GM19395 (cell line): ENCODE results near the gene OR13J1.
"Not testable (repeated sequence)": the region's sequence is repeated elsewhere in the genome, so short reads cannot be mapped to it uniquely, and the experiment has no call there.

Experiments
- ATAC-seq: cut with Tn5 transposase; IDR thresholded peaks from one replicate; pipeline ENCODE4 v1.9.1; 2021; ENCODE audit warnings: mild to moderate bottlenecking, moderate library complexity; ENCODE audit not compliant: unreplicated experiment

The OR13J1 gene

DNA sequence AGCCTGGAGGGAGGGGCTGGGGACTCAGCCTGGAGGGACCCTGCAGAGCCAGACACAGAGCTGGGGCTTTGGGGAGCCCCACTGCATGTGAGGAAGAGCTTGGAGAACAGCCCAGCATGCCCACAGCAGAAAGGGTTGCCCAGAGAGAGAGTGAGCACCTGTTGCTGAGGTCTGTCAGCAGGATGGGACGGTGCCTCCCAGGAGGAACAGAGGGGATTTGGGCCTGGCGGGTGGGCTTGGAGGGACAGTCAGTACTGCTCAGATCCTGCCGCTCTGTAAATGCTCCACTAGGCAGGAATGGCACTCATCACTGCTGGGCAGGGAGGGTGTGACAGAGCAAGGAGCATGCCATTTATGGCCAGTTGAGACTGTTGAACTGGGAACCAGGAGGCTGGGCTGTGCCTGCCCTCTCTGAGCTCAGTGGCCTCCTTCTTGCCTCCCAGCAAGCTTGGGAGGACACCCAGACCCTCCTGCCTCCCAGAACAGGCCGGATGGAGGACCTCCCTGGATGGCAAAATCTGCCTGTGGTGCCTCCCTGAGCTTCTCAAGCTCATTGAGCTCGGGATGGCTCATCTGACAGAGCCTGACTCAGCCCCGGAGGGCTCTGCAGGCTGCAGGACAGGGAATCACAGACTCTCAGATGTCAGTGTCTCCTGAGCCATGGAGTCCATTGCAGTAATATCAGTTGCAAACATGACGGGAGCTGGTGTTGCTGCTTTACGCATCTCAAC lies 35.0 kb upstream of the OR13J1 start:
- no peak for ATAC-seq

DNA sequence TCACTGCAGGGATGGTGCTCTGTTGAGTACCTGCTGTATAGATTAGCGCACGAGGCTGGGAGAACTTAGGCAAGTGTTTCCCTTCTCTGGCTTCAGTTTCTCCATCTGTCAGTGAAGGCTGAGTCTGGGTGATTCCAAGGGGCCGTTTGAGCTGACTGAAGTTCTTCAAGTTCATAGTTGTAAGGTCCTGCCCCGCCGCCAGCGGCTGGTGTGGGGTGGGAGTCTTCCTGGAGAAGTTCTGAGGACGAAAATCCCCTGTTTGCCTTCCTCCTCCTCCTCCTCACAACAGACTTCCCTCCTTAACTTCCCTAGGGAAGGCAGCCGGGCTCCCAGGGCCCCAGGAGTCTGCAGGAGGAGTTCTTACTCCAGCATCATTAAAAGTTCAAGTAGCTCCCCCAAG lies 34.1 kb upstream of the OR13J1 start:
- no peak for ATAC-seq

DNA sequence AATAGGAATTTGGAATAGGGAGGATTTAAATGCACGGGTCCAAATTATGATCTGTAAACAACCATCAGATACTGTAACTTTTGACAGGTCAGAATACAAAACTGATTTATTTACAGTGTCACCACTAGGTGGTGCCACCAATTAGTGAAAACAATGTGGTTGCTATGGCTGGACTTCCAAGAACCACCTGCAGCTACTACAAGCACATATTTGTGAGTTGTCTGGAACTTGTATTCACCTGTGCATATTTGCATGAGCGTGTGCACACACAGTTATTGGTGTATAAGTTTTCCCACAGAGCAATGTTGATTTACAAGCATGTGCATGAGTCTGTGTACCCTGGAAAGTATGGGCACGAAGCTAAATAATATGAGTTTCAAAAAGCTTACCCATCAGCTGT lies 32.8 kb upstream of the OR13J1 start:
- no peak for ATAC-seq

DNA sequence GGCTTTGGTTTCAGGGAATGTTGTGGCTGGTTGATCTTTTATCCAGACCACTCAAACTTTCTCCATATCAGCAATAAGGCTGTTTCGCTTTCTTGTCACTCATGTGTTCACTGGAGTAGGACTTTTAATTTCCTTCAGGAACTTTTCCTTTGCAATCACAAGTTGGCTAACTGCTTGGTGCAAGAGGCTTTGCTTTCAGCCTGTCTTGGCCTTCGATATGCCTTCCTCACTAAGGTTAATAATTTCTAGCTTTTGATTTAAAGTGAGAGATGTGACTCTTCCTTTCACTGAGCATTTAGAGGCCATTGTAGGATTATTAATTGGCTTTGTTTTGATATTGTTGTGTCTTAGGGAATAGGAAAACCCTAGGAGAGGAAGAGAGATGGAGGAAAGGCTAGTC lies 28.8 kb upstream of the OR13J1 start:
- no peak for ATAC-seq

- no peak for ATAC-seq
Observed at GRCh38 chr9:35898337-35898736, 28.1 kb upstream of the OR13J1 start.

DNA sequence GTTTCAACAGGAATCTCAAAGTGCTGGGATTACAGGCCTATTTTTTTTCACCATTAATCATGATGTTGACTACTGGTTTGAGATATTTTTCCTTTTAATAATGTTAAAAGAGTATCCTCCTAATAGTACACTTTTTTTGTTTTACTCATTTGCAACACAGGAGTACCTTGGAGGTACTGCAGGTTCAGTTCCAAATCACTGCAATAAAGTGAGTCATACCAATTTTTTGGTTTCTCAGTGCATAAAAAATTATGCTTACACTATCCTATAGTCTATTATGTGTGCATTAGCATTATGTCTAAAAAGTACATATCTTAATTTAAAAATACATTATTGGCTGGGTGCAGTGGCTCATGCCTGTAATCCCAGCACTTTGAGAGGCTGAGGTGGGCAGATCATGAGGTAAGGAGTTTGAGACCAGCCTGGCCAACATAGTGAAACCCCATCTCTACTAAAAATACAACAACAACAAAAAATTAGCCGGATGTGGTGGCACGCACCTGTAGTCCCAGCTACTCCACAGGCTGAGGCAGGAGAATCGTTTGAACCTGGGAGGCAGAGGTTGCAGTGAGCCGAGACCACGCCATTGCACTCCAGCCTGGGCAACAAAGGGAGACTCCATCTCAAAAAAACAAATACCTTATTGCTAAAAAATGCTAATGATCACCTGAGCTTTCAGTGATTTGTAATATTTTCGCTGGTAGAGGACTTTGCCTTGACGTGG lies 27.3 kb upstream of the OR13J1 start:
- not testable (repeated sequence) for ATAC-seq

DNA sequence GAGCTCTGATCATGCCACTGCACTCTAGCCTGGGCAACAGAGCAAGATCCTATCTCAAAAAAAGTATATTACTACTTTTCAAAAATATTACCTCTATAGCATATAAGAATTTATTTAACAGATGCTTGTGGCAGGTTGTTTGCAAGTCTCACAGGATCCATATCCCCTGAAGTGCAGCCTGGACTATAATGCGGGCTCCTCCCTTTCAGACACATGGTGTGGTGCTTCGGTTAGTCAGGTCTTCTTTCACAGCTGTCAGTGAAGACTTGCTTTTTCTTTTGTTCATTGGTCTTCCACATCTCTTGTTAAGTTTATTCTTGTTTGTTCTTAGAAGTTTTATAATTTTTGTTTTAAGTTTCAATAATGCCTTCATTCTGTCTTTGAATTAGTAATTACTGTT lies 26.4 kb upstream of the OR13J1 start:
- no peak for ATAC-seq

DNA sequence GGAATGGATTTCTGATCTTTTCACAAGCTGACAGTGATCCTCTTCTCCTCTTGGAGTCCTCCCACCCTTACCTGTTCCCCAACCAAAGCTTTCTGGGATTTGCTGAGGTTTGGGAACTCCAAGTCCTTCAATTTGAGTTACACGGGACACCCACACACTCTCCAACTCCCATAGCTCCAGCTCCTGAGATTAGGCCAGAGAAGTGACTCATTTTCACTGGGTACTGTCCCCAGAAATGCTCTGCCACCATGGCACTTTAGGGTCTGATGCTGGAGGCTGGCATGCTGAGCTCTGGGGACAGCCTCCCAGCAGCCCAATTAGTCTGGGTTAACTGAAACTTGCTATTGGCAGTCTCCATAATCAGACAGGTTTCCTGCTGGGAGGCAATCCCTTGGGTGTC lies 21.9 kb upstream of the OR13J1 start:
- ATAC-seq: no peak

GRCh38 chr9:35891646-35892045 lies 21.4 kb upstream of the OR13J1 start:
- no peak for ATAC-seq

DNA sequence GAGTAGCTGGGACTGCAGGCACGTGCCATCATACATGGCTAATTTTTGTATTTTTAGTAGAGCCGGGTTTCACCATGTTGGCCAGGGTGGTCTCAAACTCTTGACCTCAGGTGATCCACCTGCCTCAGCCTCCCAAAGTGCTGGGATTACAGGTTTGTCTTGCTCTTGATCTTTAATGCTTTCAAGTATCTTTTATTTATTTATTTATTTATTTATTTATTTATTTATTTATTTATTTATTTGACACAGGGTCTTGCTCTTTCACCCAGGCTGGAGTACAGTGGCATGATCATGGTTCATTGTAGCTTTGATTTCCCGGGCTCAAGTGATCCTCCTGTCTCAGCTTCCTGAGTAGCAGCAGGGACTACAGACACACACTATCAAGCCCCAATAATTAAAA lies 14.7 kb upstream of the OR13J1 start:
- not testable (repeated sequence) for ATAC-seq

DNA sequence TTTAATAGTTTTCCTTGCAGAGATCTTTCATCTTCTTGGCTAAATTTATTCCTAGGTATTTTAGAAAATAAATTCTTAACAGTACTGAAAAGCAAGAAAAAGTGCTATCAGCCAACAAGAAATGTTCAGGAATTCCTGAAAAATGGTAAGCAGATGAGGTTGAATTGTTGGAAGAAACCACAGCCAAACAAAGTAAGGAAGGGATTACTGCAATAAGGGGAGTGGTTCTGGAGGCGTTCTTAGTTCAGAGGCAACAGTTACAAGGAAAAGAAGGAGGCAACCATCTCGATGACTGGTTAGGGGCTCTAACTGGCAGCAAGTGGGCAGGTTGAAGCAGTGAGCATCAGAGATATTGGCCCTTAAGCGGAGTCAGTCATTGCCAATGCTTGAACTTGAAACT lies 12.8 kb upstream of the OR13J1 start:
- no peak for ATAC-seq

DNA sequence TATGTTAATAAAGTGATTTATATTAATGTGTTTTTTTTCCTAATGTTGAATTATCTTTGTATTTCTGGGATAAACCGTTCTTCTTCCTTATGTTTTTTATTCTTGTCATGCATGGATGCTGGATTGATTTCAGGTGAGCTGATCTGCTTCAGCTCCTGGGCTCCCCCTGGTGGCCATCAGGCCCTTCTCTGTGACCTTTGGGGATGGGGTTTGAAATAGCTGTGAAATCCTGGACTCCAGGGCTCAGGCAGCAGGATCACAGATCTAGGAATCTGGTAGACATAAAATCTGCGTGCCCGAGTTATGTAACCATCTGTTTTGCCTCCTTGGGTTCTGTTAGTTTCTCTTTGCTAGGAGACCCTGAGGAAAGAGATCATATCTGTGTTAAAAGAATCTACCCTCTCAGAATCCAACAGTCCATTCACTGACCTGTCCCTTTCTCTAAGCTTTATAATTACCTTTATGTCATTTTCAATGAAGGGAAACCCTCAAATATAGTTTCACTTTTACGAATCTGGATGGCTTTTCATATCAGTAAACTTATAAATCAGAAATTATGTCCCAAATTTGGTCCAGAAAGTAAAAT lies 12.2 kb upstream of the OR13J1 start:
- ATAC-seq: no peak

GRCh38 chr9:35872505-35872904 lies 2.3 kb upstream of the OR13J1 start:
- no peak for ATAC-seq

GRCh38 chr9:35871545-35871944 lies 1.3 kb upstream of the OR13J1 start:
- no peak for ATAC-seq

- ATAC-seq: no peak
Observed at GRCh38 chr9:35869621-35870216, 482 bp downstream of the OR13J1 start.

DNA sequence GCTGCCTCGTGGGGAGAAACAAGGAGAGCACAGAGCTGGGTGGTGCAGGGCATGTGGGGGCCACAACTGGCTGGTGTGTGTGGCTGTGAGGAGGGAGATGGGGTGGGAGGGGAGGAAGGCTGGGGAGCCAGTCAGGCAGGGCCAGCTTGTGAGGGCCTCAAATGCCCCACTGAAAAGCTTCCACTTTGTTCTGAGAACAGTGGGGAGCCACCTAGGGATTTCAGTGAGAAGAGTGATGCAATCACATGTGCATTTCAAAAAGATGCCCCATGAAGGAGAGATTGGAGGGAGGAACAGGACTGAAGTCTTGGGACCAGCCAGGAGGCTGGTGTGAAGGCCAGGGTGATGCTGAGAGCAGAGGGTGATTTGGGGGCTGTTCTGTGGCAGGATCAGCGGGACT lies 1.3 kb downstream of the OR13J1 start:
- ATAC-seq: no peak

DNA sequence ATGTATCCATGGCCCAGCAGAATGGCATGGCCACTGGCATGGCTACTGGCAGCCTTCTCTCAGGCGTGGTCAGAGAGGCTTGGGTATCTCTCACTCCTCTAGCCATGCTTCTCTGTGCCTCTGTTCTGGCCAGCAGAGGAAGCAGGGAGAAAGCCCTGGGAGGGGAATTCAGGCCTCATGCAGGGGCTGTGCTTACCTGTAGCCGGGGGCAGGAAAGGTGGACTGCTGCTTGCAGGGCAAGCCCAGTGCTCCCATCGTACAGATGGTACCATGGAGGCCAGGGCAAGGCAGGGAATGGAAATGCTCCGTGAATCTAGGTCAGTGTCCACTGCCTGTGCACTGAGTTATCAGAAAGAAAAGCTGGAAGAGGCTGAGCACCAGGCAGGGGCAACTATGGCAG lies 2.7 kb downstream of the OR13J1 start:
- no peak for ATAC-seq

GRCh38 chr9:35864695-35865255 lies 5.4 kb downstream of the OR13J1 start:
- ATAC-seq: no peak

- ATAC-seq: no peak
Observed at GRCh38 chr9:35863583-35863982, 6.6 kb downstream of the OR13J1 start.

DNA sequence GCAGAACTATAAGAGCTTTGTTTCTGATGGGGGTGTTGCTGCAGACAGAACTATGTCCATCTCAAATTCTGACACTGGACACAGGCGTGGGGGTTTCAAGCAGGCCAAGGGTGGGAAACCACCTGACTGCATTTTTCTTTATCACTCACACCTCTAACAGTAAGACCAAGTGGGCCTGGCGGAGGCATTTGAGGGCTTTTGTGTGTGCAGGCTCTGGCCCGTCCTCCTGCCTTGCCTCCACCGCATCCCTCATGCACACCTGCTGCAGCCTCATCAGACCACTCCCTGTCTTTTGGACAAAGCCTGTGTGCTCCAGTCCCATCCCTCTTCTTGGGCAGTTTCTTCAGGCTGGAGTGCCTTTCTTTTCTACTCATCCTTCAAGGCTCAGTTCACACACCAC lies 7.9 kb downstream of the OR13J1 start:
- no peak for ATAC-seq

DNA sequence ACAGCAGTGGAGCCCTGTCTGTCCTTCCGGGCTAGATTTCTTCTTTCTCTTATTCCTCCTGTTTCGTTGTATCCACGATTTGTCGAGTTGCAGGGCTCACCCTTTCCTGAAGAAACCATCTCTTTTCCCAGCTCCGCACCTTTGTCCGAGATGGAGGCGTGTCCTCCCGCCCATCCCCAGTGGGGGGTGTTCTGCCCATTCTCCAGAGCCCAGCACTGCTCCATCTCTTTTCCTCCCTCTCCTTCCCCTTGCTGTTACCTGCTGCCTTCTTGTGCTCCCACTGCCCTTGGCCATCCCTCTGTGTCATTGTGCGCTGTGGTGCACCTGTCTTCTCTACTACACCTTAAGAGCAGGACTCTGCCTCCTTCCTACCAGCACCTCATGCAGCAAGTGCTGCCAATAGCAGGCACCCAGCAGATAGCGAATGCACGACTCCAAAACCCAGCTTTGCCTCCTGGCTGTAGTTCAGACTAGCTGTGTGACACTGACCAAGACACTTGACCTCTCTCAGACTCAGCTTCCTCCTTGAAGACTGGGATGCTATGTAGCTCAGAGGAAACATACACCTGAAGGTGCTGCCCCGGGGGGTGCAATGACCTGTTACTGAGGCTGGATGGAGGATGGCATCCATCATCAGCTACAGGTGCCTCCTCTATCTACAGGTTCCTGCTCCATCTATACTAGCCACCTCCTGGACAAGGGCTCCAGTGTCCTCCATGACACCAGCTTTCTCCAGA lies 8.9 kb downstream of the OR13J1 start:
- ATAC-seq: no peak
